ENCODE results near the gene DEDD2. TPM values are rescaled to one million over a fixed set of nuclear protein-coding genes. Genes with fewer than 3 reads are reported as not detected.

Gene DEDD2
- polyA plus RNA-seq, 1 of the 3 experiments (the other 2 are of a cell fraction) = 30.2 TPM

DNA sequence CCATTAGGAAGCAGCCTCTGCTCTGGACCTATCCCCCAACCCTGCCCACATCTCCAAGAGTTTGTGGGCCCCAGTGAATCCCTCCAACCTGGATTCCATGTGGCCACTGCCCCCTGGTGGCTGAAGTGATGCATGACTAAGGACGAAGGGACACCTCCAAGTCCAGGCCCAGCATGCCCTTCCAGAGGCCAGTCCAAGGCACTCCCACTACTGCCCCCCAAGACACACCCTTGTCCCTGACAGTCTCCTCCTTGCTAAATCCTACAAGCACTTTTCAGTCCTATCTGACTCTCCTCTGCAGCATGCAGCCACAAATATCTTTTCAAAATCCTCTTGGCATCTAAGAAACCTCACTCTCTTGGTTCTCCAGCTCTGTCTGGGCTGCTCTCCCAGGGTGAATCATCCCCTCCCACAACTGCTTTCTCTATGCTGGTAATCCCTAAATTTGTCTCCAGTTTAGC lies 33.0 kb downstream of the DEDD2 start:
- Histone ChIP-seq H3K4me1 (ENCODE audit: control insufficient read depth in 1 of 2, insufficient read depth in 2 of 2, low read depth in 1 of 2, low read length in 1 of 2) (no peaks in the 10 kb centered on the region), H3K27me3 (ENCODE audit: insufficient read depth) (peaks cover 5% of the 10 kb centered on the region; the same call in 1 of the 2 replicates), H3K4me2 (no peak overlapping the region), H3K9me2 (no peaks in the 10 kb centered on the region), H2AFZ (ENCODE audit: low read depth) (no peak overlapping the region), H3K4me3 (ENCODE audit: low read depth in 2 of 2, low read length in 1 of 2) (no peak overlapping the region; a peak in 1 of 4 replicates), H3K9me3 (no peaks in the 10 kb centered on the region), H3F3A (replicated peaks; ENCODE audit: insufficient read depth) (no peaks in the 10 kb centered on the region), H3K79me2 (ENCODE audit: insufficient read depth) (no peaks in the 10 kb centered on the region), H3K9ac (no peak overlapping the region), H3K27ac (ENCODE audit: low read depth in 2 of 2, low read length in 1 of 2) (no peak overlapping the region), H3K36me3 (replicated peaks in 1 of 2; ENCODE audit: control insufficient read depth in 1 of 2, insufficient read depth in 2 of 2, low read length in 1 of 2) (no peaks in the 10 kb centered on the region), H4K20me1 (ENCODE audit: insufficient read depth) (no peaks in the 10 kb centered on the region)
- ChIA-PET CTCF (interaction anchor here (0.6 to 10.7 kb wide), 30 partner anchors 8 to 132 kb away, joined by 3 to 177 read pairs (median 4); partner anchors contain the start of genes POU2F2 and ZNF574), POLR2A (no interaction called here)
- 0% methylated on average over 1 of the region's 1 CpG for WGBS (ENCODE audit: low lambda C conversion rate)
- DNase-seq = peak; percentile 85
- peak; percentile 95 for TF ChIP-seq SMC3 (IDR thresholded peaks at IDR 0.05; ENCODE audit: low read depth, low read length)
- no peak for TF ChIP-seq YY1 (IDR thresholded peaks at IDR 0.05; ENCODE audit: low read depth)
- no peak for TF ChIP-seq EZH2phosphoT487 (IDR thresholded peaks at IDR 0.05; ENCODE audit: borderline replicate concordance, low read depth)
- TF ChIP-seq RXRA (IDR thresholded peaks at IDR 0.05; ENCODE audit: borderline replicate concordance, low read depth) = no peak
- no peak for TF ChIP-seq FOXJ3 (CRISPR knock-in tag; IDR thresholded peaks at IDR 0.05)
- TF ChIP-seq, protein P1, sequence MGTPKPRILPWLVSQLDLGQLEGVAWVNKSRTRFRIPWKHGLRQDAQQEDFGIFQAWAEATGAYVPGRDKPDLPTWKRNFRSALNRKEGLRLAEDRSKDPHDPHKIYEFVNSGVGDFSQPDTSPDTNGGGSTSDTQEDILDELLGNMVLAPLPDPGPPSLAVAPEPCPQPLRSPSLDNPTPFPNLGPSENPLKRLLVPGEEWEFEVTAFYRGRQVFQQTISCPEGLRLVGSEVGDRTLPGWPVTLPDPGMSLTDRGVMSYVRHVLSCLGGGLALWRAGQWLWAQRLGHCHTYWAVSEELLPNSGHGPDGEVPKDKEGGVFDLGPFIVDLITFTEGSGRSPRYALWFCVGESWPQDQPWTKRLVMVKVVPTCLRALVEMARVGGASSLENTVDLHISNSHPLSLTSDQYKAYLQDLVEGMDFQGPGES (IDR thresholded peaks at IDR 0.05; ENCODE audit: low read depth, low read length) = no peak
- peak; percentile 92 for TF ChIP-seq RAD21 (IDR thresholded peaks at IDR 0.05; ENCODE audit: low read length)
- TF ChIP-seq, protein P2, sequence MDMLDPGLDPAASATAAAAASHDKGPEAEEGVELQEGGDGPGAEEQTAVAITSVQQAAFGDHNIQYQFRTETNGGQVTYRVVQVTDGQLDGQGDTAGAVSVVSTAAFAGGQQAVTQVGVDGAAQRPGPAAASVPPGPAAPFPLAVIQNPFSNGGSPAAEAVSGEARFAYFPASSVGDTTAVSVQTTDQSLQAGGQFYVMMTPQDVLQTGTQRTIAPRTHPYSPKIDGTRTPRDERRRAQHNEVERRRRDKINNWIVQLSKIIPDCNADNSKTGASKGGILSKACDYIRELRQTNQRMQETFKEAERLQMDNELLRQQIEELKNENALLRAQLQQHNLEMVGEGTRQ (IDR thresholded peaks at IDR 0.05; ENCODE audit: borderline replicate concordance, low read depth, low read length) = no peak
- TF ChIP-seq GATA2 (CRISPR knock-in tag; IDR thresholded peaks at IDR 0.05) = no peak
- TF ChIP-seq RCOR1 (IDR thresholded peaks at IDR 0.05; ENCODE audit: low read length) = no peak
- no peak for TF ChIP-seq EP300 (IDR thresholded peaks at IDR 0.05; ENCODE audit: borderline replicate concordance in 1 of 2, low read depth in 1 of 2, low read length in 1 of 2)
- TF ChIP-seq MXI1 (IDR thresholded peaks at IDR 0.05; ENCODE audit: low read depth, low read length) = no peak
- no peak for TF ChIP-seq CHD2 (IDR thresholded peaks at IDR 0.05; ENCODE audit: low read length, partially characterized antibody)
- no peak for TF ChIP-seq JUND (IDR thresholded peaks at IDR 0.05)
- no peak for TF ChIP-seq TCF12 (IDR thresholded peaks at IDR 0.05)
- TF ChIP-seq POLR2AphosphoS5 (IDR thresholded peaks at IDR 0.05; ENCODE audit: low read depth, low read length) = no peak
- TF ChIP-seq, protein P3, sequence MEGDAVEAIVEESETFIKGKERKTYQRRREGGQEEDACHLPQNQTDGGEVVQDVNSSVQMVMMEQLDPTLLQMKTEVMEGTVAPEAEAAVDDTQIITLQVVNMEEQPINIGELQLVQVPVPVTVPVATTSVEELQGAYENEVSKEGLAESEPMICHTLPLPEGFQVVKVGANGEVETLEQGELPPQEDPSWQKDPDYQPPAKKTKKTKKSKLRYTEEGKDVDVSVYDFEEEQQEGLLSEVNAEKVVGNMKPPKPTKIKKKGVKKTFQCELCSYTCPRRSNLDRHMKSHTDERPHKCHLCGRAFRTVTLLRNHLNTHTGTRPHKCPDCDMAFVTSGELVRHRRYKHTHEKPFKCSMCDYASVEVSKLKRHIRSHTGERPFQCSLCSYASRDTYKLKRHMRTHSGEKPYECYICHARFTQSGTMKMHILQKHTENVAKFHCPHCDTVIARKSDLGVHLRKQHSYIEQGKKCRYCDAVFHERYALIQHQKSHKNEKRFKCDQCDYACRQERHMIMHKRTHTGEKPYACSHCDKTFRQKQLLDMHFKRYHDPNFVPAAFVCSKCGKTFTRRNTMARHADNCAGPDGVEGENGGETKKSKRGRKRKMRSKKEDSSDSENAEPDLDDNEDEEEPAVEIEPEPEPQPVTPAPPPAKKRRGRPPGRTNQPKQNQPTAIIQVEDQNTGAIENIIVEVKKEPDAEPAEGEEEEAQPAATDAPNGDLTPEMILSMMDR (IDR thresholded peaks at IDR 0.05) = peak; percentile 89
- TF ChIP-seq NFIC (IDR thresholded peaks at IDR 0.05; ENCODE audit: borderline replicate concordance) = no peak
- TF ChIP-seq, protein P4, sequence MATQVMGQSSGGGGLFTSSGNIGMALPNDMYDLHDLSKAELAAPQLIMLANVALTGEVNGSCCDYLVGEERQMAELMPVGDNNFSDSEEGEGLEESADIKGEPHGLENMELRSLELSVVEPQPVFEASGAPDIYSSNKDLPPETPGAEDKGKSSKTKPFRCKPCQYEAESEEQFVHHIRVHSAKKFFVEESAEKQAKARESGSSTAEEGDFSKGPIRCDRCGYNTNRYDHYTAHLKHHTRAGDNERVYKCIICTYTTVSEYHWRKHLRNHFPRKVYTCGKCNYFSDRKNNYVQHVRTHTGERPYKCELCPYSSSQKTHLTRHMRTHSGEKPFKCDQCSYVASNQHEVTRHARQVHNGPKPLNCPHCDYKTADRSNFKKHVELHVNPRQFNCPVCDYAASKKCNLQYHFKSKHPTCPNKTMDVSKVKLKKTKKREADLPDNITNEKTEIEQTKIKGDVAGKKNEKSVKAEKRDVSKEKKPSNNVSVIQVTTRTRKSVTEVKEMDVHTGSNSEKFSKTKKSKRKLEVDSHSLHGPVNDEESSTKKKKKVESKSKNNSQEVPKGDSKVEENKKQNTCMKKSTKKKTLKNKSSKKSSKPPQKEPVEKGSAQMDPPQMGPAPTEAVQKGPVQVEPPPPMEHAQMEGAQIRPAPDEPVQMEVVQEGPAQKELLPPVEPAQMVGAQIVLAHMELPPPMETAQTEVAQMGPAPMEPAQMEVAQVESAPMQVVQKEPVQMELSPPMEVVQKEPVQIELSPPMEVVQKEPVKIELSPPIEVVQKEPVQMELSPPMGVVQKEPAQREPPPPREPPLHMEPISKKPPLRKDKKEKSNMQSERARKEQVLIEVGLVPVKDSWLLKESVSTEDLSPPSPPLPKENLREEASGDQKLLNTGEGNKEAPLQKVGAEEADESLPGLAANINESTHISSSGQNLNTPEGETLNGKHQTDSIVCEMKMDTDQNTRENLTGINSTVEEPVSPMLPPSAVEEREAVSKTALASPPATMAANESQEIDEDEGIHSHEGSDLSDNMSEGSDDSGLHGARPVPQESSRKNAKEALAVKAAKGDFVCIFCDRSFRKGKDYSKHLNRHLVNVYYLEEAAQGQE (IDR thresholded peaks at IDR 0.05; ENCODE audit: low read depth, low read length) = 0 out of 2 replicates have a peak, but pooled peaks have one; percentile 21
- TF ChIP-seq TAF1 (IDR thresholded peaks at IDR 0.05; ENCODE audit: borderline replicate concordance, low read depth, low read length) = no peak
- TF ChIP-seq FOSL2 (IDR thresholded peaks at IDR 0.05; ENCODE audit: borderline replicate concordance, low read depth) = no peak
- TF ChIP-seq FOXM1 (IDR thresholded peaks at IDR 0.05; ENCODE audit: low read depth) = no peak
